Measurements from ENCODE around the gene PKP4. TPM values are rescaled to one million over a fixed set of nuclear protein-coding genes. Genes with fewer than 3 reads are reported as not detected.

PKP4 gene
- total RNA-seq, 2 donors from 2014 or later, result 90.5 to 102 TPM

- peaks cover 2% of the 10 kb centered on the region for H3K36me3 Mint-ChIP-seq (ENCODE audit: low read depth)
- Histone ChIP-seq H3K4me1 (ENCODE audit: control insufficient read depth, insufficient read depth, low read length) (no peaks in the 10 kb centered on the region), H3K9ac (ENCODE audit: extremely low read depth, low read length, poor library complexity, severe bottlenecking) (no peak overlapping the region), H3K27me3 (ENCODE audit: control insufficient read depth, insufficient read depth, low read length, poor library complexity, severe bottlenecking) (no peaks in the 10 kb centered on the region), H3K9me3 (ENCODE audit: control insufficient read depth, low read length) (no peaks in the 10 kb centered on the region), H3K27ac (ENCODE audit: low read depth, low read length) (no peak overlapping the region), H3K36me3 (ENCODE audit: control insufficient read depth, insufficient read depth, low read length) (peaks cover 5% of the 10 kb centered on the region), H3K4me3 (ENCODE audit: low read length) (no peak overlapping the region)
- H3K9me3 Mint-ChIP-seq, result no peaks in the 10 kb centered on the region
- WGBS, 2 experiments (ENCODE audit: insufficient coverage in 1 of 2, insufficient read length in 1 of 2), result 92 to 95% methylated on average over 2 of the region's 2 CpGs
- no peaks in the 10 kb centered on the region for H3K27me3 Mint-ChIP-seq (ENCODE audit: insufficient read depth)
- peaks cover 9% of the 10 kb centered on the region for H3K4me1 Mint-ChIP-seq
- TF ChIP-seq CTCF (conservative IDR thresholded peaks at IDR 0.05), result no peak
- no peak for DNase-seq
- no peak overlapping the region for H3K4me3 Mint-ChIP-seq
- H3K27ac Mint-ChIP-seq, result no peak overlapping the region
Measured at GRCh38 chr2:158602027-158602426, 145.3 kb downstream of the PKP4 start.

DNA sequence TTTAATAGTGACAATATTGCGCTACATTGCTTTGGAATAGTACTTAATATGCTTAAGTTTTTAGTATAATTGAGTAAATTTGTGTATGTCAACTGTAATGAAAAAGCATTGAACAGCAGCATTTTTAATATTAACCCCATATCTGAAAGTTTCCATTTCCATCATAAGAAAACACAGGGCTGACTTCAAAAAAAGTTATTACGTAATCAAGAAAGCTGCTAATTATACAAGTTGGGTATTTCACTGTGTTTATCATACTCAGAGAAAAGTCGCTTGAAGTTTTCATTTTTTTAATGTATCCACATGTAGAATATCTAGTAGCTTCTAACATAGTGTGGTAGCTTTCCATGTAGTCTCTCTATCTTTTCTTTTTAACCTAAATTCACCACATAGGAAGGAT, 146.5 kb downstream of the PKP4 start:
- Histone ChIP-seq H3K36me3 (ENCODE audit: control insufficient read depth, insufficient read depth, low read length) (peaks cover 5% of the 10 kb centered on the region), H3K4me3 (ENCODE audit: low read length) (no peak overlapping the region), H3K9ac (ENCODE audit: extremely low read depth, low read length, poor library complexity, severe bottlenecking) (no peak overlapping the region), H3K27ac (ENCODE audit: low read depth, low read length) (no peak overlapping the region), H3K9me3 (ENCODE audit: control insufficient read depth, low read length) (no peaks in the 10 kb centered on the region), H3K4me1 (ENCODE audit: control insufficient read depth, insufficient read depth, low read length) (no peaks in the 10 kb centered on the region), H3K27me3 (ENCODE audit: control insufficient read depth, insufficient read depth, low read length, poor library complexity, severe bottlenecking) (no peaks in the 10 kb centered on the region)
- Mint-ChIP-seq H3K27me3 (ENCODE audit: insufficient read depth) (no peaks in the 10 kb centered on the region), H3K4me1 (peaks cover 9% of the 10 kb centered on the region), H3K9me3 (no peaks in the 10 kb centered on the region), H3K27ac (no peak overlapping the region), H3K4me3 (no peak overlapping the region), H3K36me3 (ENCODE audit: low read depth) (no peaks in the 10 kb centered on the region)
- 99% methylated on average over 3 of the region's 3 CpGs; no CpG with 5 or more reads in 1 of the 2 experiments for WGBS, 2 experiments (ENCODE audit: insufficient coverage in 1 of 2, insufficient read length in 1 of 2)
- no peak for TF ChIP-seq CTCF (conservative IDR thresholded peaks at IDR 0.05)
- no peak for DNase-seq

GRCh38 chr2:158603986-158604385, 147.2 kb downstream of the PKP4 start:
- Mint-ChIP-seq H3K27ac (no peak overlapping the region), H3K4me1 (peaks cover 9% of the 10 kb centered on the region), H3K9me3 (no peaks in the 10 kb centered on the region), H3K27me3 (ENCODE audit: insufficient read depth) (no peaks in the 10 kb centered on the region), H3K36me3 (ENCODE audit: low read depth) (no peaks in the 10 kb centered on the region), H3K4me3 (no peak overlapping the region)
- Histone ChIP-seq H3K27me3 (ENCODE audit: control insufficient read depth, insufficient read depth, low read length, poor library complexity, severe bottlenecking) (no peaks in the 10 kb centered on the region), H3K4me3 (ENCODE audit: low read length) (no peak overlapping the region), H3K9me3 (ENCODE audit: control insufficient read depth, low read length) (no peaks in the 10 kb centered on the region), H3K36me3 (ENCODE audit: control insufficient read depth, insufficient read depth, low read length) (peaks cover 5% of the 10 kb centered on the region), H3K27ac (ENCODE audit: low read depth, low read length) (no peak overlapping the region), H3K4me1 (ENCODE audit: control insufficient read depth, insufficient read depth, low read length) (no peaks in the 10 kb centered on the region), H3K9ac (ENCODE audit: extremely low read depth, low read length, poor library complexity, severe bottlenecking) (no peak overlapping the region)
- TF ChIP-seq CTCF (conservative IDR thresholded peaks at IDR 0.05), result no peak
- 92 to 100% methylated on average over 1 to 6 of the region's 6 CpGs for WGBS, 2 experiments (ENCODE audit: insufficient coverage in 1 of 2, insufficient read length in 1 of 2)
- DNase-seq, result no peak

All from endodermal cell (in vitro differentiated cells).